Neural cell (in vitro differentiated cells): ENCODE results near the gene ELFN1. TPM values are rescaled to one million over a fixed set of nuclear protein-coding genes. Genes with fewer than 3 reads are reported as not detected.

Source experiments
- H2AFZ ChIP-seq: fragments of 200-600, 300-800 bp; sonication (generic), shearing (Covaris generic); 2 replicates; pipeline ENCODE4 v1.6.0; 2014; ENCODE audit warnings: low read depth, mild to moderate bottlenecking, antibody characterized with exemption, low read length, moderate library complexity
- H3F3A ChIP-seq: fragments of 200-600 bp; shearing (Covaris generic); 2 replicates; pipeline ENCODE4 v1.6.1; 2016; ENCODE audit warnings: mild to moderate bottlenecking, moderate library complexity, mixed read lengths, antibody characterized with exemption, low read length; ENCODE audit not compliant: insufficient read depth, poor library complexity, severe bottlenecking
- H3K27ac ChIP-seq: fragments of 200-600, 300-800 bp; sonication (generic), shearing (Covaris generic); 2 replicates; pipeline ENCODE4 v1.5.1; 2014; ENCODE audit warnings: mild to moderate bottlenecking, low read length, moderate library complexity
- H3K27me3 ChIP-seq: fragments of 300-800, 200-600 bp; sonication (generic), shearing (Covaris generic); 2 replicates; pipeline ENCODE4 v1.6.0; 2014; ENCODE audit warnings: mild to moderate bottlenecking, low read depth, low read length, moderate library complexity; ENCODE audit not compliant: insufficient read depth
- H3K36me3 ChIP-seq: fragments of 300-800, 200-600 bp; sonication (generic), shearing (Covaris generic); 2 replicates; pipeline ENCODE4 v1.5.1; 2014; ENCODE audit warnings: mild to moderate bottlenecking, antibody characterized with exemption, low read length, moderate library complexity; ENCODE audit not compliant: insufficient read depth
- H3K4me2 ChIP-seq: fragments of 300-800, 200-600 bp; sonication (generic), shearing (Covaris generic); 2 replicates; pipeline ENCODE4 v1.6.0; 2014; ENCODE audit warnings: mild to moderate bottlenecking, low read length
- H3K4me3 ChIP-seq: fragments of 300-800, 200-600 bp; sonication (generic), shearing (Covaris generic); 2 replicates; pipeline ENCODE4 v1.5.1; 2014; ENCODE audit warnings: mild to moderate bottlenecking, low read length, moderate library complexity
- H3K79me2 ChIP-seq: fragments of 200-600 bp; shearing (Covaris generic); replicated peaks from 2 replicates; pipeline ENCODE4 v1.6.0; 2014; ENCODE audit warnings: mild to moderate bottlenecking, low read length, moderate library complexity; ENCODE audit not compliant: insufficient read depth
- H3K9ac ChIP-seq: fragments of 300-800, 200-600 bp; sonication (generic), shearing (Covaris generic); 2 replicates; pipeline ENCODE4 v1.6.1; 2016; ENCODE audit warnings: mild to moderate bottlenecking, low read length, mixed read lengths
- H3K9me2 ChIP-seq: fragments of 200-600 bp; shearing (Covaris generic); 2 replicates; pipeline ENCODE4 v1.6.1; 2016; ENCODE audit warnings: mild to moderate bottlenecking, low read length, mixed read lengths; ENCODE audit not compliant: insufficient read depth
- H3K9me3 ChIP-seq: fragments of 200-600, 300-800 bp; sonication (generic), shearing (Covaris generic); 2 replicates; pipeline ENCODE4 v1.6.1; 2016; ENCODE audit warnings: mild to moderate bottlenecking, mixed run types, low read length, moderate library complexity, mixed read lengths
- H4K20me1 ChIP-seq: fragments of 200-600 bp; shearing (Covaris generic); 2 replicates; pipeline ENCODE4 v1.6.1; 2016; ENCODE audit warnings: mild to moderate bottlenecking, mixed run types; ENCODE audit not compliant: insufficient read depth
- EP300 ChIP-seq: fragments of 450-650 bp; conservative IDR thresholded peaks from 2 replicates; pipeline ENCODE4 v1.6.1; 2014; ENCODE audit warnings: antibody characterized with exemption, mild to moderate bottlenecking, moderate library complexity; ENCODE audit not compliant: poor library complexity, severe bottlenecking
- EZH2 ChIP-seq: fragments of 200-600, 300-800 bp; shearing (Covaris generic), sonication (generic); IDR thresholded peaks from 2 replicates; pipeline ENCODE4 v1.6.1; 2014; ENCODE audit warnings: antibody characterized with exemption, low read length, borderline replicate concordance, mild to moderate bottlenecking; ENCODE audit not compliant: insufficient read depth, poor library complexity, severe bottlenecking
- MXI1 ChIP-seq: fragments of 450-650 bp; conservative IDR thresholded peaks from 2 replicates; pipeline ENCODE4 v1.6.1; 2014; ENCODE audit warnings: antibody characterized with exemption, mild to moderate bottlenecking; ENCODE audit not compliant: poor library complexity, severe bottlenecking
- POLR2AphosphoS5 ChIP-seq: IDR thresholded peaks from 2 replicates; pipeline ENCODE4 v1.6.1; 2012
- RAD21 ChIP-seq: fragments of 450-650 bp; conservative IDR thresholded peaks from 2 replicates; pipeline ENCODE4 v1.6.1; 2014; ENCODE audit warnings: antibody characterized with exemption, mild to moderate bottlenecking, moderate library complexity
- SMC3 ChIP-seq: fragments of 450-650 bp; conservative IDR thresholded peaks from 2 replicates; pipeline ENCODE4 v1.6.1; 2014; ENCODE audit warnings: antibody characterized with exemption, mild to moderate bottlenecking, moderate library complexity; ENCODE audit not compliant: poor library complexity
- TAF1 ChIP-seq: IDR thresholded peaks from 2 replicates; pipeline ENCODE4 v1.6.1; 2012; ENCODE audit warnings: low read depth
- polyA plus RNA-seq: library from polyadenylated mRNA; depleted of rRNA; stranded (reverse); fragments of >200 nt; gene quantifications from 2 replicates; pipeline ENCODE4 v1.2.3, GENCODE V29; 2014
- TF ChIP-seq, protein P1 (sequence below): IDR thresholded peaks from 2 replicates; pipeline ENCODE4 v1.6.1; 2012; ENCODE audit warnings: borderline replicate concordance
- TF ChIP-seq, protein P2 (sequence below): fragments of 450-650 bp; IDR thresholded peaks from 2 replicates; pipeline ENCODE4 v1.5.1; 2014; ENCODE audit warnings: antibody characterized with exemption, mild to moderate bottlenecking, moderate library complexity; ENCODE audit not compliant: poor library complexity, severe bottlenecking

Gene ELFN1
- polyA plus RNA-seq, 1 donor from 2014 or later = 11.8 TPM

- Histone ChIP-seq H3K27ac (no peak overlapping the region), H3F3A (no peaks in the 10 kb centered on the region), H3K9ac (no peak overlapping the region), H3K9me2 (no peaks in the 10 kb centered on the region), H3K79me2 (no peaks in the 10 kb centered on the region), H4K20me1 (no peaks in the 10 kb centered on the region), H2AFZ (no peak overlapping the region), H3K27me3 (no peaks in the 10 kb centered on the region), H3K4me2 (no peak overlapping the region), H3K4me3 (no peak overlapping the region), H3K36me3 (no peaks in the 10 kb centered on the region), H3K9me3 (no peaks in the 10 kb centered on the region)
- TF ChIP-seq EZH2 (no peak), TAF1 (no peak), SMC3 (no peak), EP300 (no peak), RAD21 (no peak), MXI1 (no peak), POLR2AphosphoS5 (no peak)
- TF ChIP-seq, protein P1, sequence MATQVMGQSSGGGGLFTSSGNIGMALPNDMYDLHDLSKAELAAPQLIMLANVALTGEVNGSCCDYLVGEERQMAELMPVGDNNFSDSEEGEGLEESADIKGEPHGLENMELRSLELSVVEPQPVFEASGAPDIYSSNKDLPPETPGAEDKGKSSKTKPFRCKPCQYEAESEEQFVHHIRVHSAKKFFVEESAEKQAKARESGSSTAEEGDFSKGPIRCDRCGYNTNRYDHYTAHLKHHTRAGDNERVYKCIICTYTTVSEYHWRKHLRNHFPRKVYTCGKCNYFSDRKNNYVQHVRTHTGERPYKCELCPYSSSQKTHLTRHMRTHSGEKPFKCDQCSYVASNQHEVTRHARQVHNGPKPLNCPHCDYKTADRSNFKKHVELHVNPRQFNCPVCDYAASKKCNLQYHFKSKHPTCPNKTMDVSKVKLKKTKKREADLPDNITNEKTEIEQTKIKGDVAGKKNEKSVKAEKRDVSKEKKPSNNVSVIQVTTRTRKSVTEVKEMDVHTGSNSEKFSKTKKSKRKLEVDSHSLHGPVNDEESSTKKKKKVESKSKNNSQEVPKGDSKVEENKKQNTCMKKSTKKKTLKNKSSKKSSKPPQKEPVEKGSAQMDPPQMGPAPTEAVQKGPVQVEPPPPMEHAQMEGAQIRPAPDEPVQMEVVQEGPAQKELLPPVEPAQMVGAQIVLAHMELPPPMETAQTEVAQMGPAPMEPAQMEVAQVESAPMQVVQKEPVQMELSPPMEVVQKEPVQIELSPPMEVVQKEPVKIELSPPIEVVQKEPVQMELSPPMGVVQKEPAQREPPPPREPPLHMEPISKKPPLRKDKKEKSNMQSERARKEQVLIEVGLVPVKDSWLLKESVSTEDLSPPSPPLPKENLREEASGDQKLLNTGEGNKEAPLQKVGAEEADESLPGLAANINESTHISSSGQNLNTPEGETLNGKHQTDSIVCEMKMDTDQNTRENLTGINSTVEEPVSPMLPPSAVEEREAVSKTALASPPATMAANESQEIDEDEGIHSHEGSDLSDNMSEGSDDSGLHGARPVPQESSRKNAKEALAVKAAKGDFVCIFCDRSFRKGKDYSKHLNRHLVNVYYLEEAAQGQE = no peak
- TF ChIP-seq, protein P2, sequence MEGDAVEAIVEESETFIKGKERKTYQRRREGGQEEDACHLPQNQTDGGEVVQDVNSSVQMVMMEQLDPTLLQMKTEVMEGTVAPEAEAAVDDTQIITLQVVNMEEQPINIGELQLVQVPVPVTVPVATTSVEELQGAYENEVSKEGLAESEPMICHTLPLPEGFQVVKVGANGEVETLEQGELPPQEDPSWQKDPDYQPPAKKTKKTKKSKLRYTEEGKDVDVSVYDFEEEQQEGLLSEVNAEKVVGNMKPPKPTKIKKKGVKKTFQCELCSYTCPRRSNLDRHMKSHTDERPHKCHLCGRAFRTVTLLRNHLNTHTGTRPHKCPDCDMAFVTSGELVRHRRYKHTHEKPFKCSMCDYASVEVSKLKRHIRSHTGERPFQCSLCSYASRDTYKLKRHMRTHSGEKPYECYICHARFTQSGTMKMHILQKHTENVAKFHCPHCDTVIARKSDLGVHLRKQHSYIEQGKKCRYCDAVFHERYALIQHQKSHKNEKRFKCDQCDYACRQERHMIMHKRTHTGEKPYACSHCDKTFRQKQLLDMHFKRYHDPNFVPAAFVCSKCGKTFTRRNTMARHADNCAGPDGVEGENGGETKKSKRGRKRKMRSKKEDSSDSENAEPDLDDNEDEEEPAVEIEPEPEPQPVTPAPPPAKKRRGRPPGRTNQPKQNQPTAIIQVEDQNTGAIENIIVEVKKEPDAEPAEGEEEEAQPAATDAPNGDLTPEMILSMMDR = no peak
These were observed 51.1 kb downstream of the ELFN1 start for GRCh38 chr7:1721047-1721690.

DNA sequence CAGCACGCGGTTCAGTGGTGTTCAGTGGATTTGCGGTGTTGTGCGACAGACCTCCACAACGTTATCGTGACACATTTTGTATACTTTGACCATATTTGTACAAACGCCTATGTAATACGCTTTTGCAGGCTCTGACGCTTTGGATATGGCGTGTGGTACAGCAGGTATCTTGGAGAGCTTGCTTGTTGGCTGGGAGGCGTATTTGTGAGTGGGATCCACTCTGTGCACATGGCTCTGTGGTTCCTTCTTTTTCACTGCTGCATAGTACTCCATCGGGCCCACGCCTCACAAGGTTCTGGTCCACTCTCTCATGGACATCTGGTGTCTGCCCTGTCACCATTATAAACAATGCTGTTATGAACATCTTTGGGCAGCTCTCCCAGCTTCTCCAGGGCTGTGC lies 53.2 kb downstream of the ELFN1 start:
- TF ChIP-seq, protein P2 = no peak
- TF ChIP-seq SMC3 (no peak), TAF1 (no peak), POLR2AphosphoS5 (no peak), EZH2 (no peak), MXI1 (no peak)
- no peak overlapping the region for H3K9ac ChIP-seq
- H4K20me1 ChIP-seq = no peaks in the 10 kb centered on the region
- H3K9me3 ChIP-seq = no peaks in the 10 kb centered on the region
- H2AFZ ChIP-seq = no peak overlapping the region
- no peak overlapping the region for H3K4me2 ChIP-seq
- no peak overlapping the region for H3K27ac ChIP-seq
- no peaks in the 10 kb centered on the region for H3F3A ChIP-seq
- H3K9me2 ChIP-seq = no peaks in the 10 kb centered on the region
- no peak overlapping the region for H3K4me3 ChIP-seq
- no peaks in the 10 kb centered on the region for H3K27me3 ChIP-seq
- H3K36me3 ChIP-seq = no peaks in the 10 kb centered on the region
- no peaks in the 10 kb centered on the region for H3K79me2 ChIP-seq
